Measurements from ENCODE around the gene LPXN. TPM values are rescaled to one million over a fixed set of nuclear protein-coding genes. Genes with fewer than 3 reads are reported as not detected.

The LPXN gene
- total RNA-seq, 1 experiment from 2014 or later = 179 TPM

- Histone ChIP-seq H4K20me1 (ENCODE audit: insufficient read depth, low read depth, low read length) (no peaks in the 10 kb centered on the region), H3K4me2 (ENCODE audit: low read depth, low read length, poor library complexity, severe bottlenecking) (peak overlapping the region; percentile 6), H3K4me1 (ENCODE audit: low read length) (peaks cover 20% of the 10 kb centered on the region), H2AFZ (ENCODE audit: low read length) (peak overlapping the region; percentile 61), H3K36me3 (ENCODE audit: insufficient read depth, low read length) (peaks cover 3% of the 10 kb centered on the region; the same call in 1 of the 2 replicates), H3K27ac (ENCODE audit: low read length) (peak overlapping the region; percentile 49; the same call in 1 of the 2 replicates), H3K4me3 (ENCODE audit: low read length) (no peak overlapping the region), H3K9ac (ENCODE audit: low read length) (no peak overlapping the region), H3K9me3 (ENCODE audit: low read length) (no peaks in the 10 kb centered on the region), H3K27me3 (ENCODE audit: low read length) (no peaks in the 10 kb centered on the region), H3K79me2 (ENCODE audit: low read length) (no peaks in the 10 kb centered on the region), H3K9me2 (replicated peaks; ENCODE audit: insufficient read depth, low read length) (no peaks in the 10 kb centered on the region)
- DNase-seq = peak; percentile 54
These were observed 68.7 kb downstream of the LPXN start for GRCh38 chr11:58506935-58507334.

GRCh38 chr11:58505849-58506248, 69.8 kb downstream of the LPXN start:
- H3K79me2 ChIP-seq (ENCODE audit: low read length) = no peaks in the 10 kb centered on the region
- H3K36me3 ChIP-seq (ENCODE audit: insufficient read depth, low read length) = peaks cover 3% of the 10 kb centered on the region; the same call in 1 of the 2 replicates
- no peaks in the 10 kb centered on the region for H3K9me2 ChIP-seq (replicated peaks; ENCODE audit: insufficient read depth, low read length)
- no peaks in the 10 kb centered on the region for H4K20me1 ChIP-seq (ENCODE audit: insufficient read depth, low read depth, low read length)
- no peak overlapping the region for H3K4me2 ChIP-seq (ENCODE audit: low read depth, low read length, poor library complexity, severe bottlenecking)
- no peaks in the 10 kb centered on the region for H3K27me3 ChIP-seq (ENCODE audit: low read length)
- no peak overlapping the region for H3K9ac ChIP-seq (ENCODE audit: low read length)
- DNase-seq = no peak
- H3K9me3 ChIP-seq (ENCODE audit: low read length) = no peaks in the 10 kb centered on the region
- no peak overlapping the region for H2AFZ ChIP-seq (ENCODE audit: low read length)
- H3K4me3 ChIP-seq (ENCODE audit: low read length) = no peak overlapping the region
- H3K27ac ChIP-seq (ENCODE audit: low read length) = no peak overlapping the region
- H3K4me1 ChIP-seq (ENCODE audit: low read length) = peaks cover 20% of the 10 kb centered on the region

GRCh38 chr11:58504232-58504631, 71.4 kb downstream of the LPXN start:
- Histone ChIP-seq H3K4me1 (ENCODE audit: low read length) (peaks cover 20% of the 10 kb centered on the region), H3K9ac (ENCODE audit: low read length) (no peak overlapping the region), H3K9me3 (ENCODE audit: low read length) (no peaks in the 10 kb centered on the region), H3K27me3 (ENCODE audit: low read length) (no peaks in the 10 kb centered on the region), H3K4me3 (ENCODE audit: low read length) (no peak overlapping the region), H3K9me2 (replicated peaks; ENCODE audit: insufficient read depth, low read length) (no peaks in the 10 kb centered on the region), H3K27ac (ENCODE audit: low read length) (no peak overlapping the region), H3K4me2 (ENCODE audit: low read depth, low read length, poor library complexity, severe bottlenecking) (no peak overlapping the region), H4K20me1 (ENCODE audit: insufficient read depth, low read depth, low read length) (no peaks in the 10 kb centered on the region), H3K36me3 (ENCODE audit: insufficient read depth, low read length) (peaks cover 3% of the 10 kb centered on the region; the same call in 1 of the 2 replicates), H2AFZ (ENCODE audit: low read length) (no peak overlapping the region), H3K79me2 (ENCODE audit: low read length) (no peaks in the 10 kb centered on the region)
- DNase-seq = no peak

GRCh38 chr11:58503361-58503856, 72.2 kb downstream of the LPXN start:
- H4K20me1 ChIP-seq (ENCODE audit: insufficient read depth, low read depth, low read length) = no peaks in the 10 kb centered on the region

GRCh38 chr11:58502004-58502403, 73.7 kb downstream of the LPXN start:
- Histone ChIP-seq H3K79me2 (ENCODE audit: low read length) (no peaks in the 10 kb centered on the region), H3K4me1 (ENCODE audit: low read length) (peaks cover 7% of the 10 kb centered on the region), H3K27ac (ENCODE audit: low read length) (no peak overlapping the region), H3K4me2 (ENCODE audit: low read depth, low read length, poor library complexity, severe bottlenecking) (no peak overlapping the region), H3K27me3 (ENCODE audit: low read length) (no peaks in the 10 kb centered on the region), H2AFZ (ENCODE audit: low read length) (no peak overlapping the region), H3K9me3 (ENCODE audit: low read length) (no peaks in the 10 kb centered on the region), H3K4me3 (ENCODE audit: low read length) (no peak overlapping the region), H4K20me1 (ENCODE audit: insufficient read depth, low read depth, low read length) (no peaks in the 10 kb centered on the region), H3K36me3 (ENCODE audit: insufficient read depth, low read length) (no peaks in the 10 kb centered on the region; the same call in 1 of the 2 replicates), H3K9me2 (replicated peaks; ENCODE audit: insufficient read depth, low read length) (no peaks in the 10 kb centered on the region), H3K9ac (ENCODE audit: low read length) (no peak overlapping the region)
- DNase-seq = no peak

More at GRCh38 chr11:58503361-58503856, 72.2 kb downstream of the LPXN start:
- H3K4me3 ChIP-seq (ENCODE audit: low read length) = no peak overlapping the region
- H3K9me3 ChIP-seq (ENCODE audit: low read length) = no peaks in the 10 kb centered on the region
- no peak overlapping the region for H2AFZ ChIP-seq (ENCODE audit: low read length)
- H3K27ac ChIP-seq (ENCODE audit: low read length) = no peak overlapping the region
- no peaks in the 10 kb centered on the region for H3K79me2 ChIP-seq (ENCODE audit: low read length)
- no peaks in the 10 kb centered on the region for H3K9me2 ChIP-seq (replicated peaks; ENCODE audit: insufficient read depth, low read length)
- DNase-seq = no peak
- H3K4me1 ChIP-seq (ENCODE audit: low read length) = peaks cover 17% of the 10 kb centered on the region
- H3K36me3 ChIP-seq (ENCODE audit: insufficient read depth, low read length) = peaks cover 3% of the 10 kb centered on the region; the same call in 1 of the 2 replicates
- H3K9ac ChIP-seq (ENCODE audit: low read length) = no peak overlapping the region
- H3K27me3 ChIP-seq (ENCODE audit: low read length) = no peaks in the 10 kb centered on the region
- no peak overlapping the region for H3K4me2 ChIP-seq (ENCODE audit: low read depth, low read length, poor library complexity, severe bottlenecking)

GRCh38 chr11:58498464-58498863, 77.2 kb downstream of the LPXN start:
- no peak for DNase-seq
- no peaks in the 10 kb centered on the region for H3K27me3 ChIP-seq (ENCODE audit: low read length)
- H2AFZ ChIP-seq (ENCODE audit: low read length) = no peak overlapping the region
- no peak overlapping the region for H3K4me3 ChIP-seq (ENCODE audit: low read length)
- no peaks in the 10 kb centered on the region for H3K79me2 ChIP-seq (ENCODE audit: low read length)
- H3K4me1 ChIP-seq (ENCODE audit: low read length) = no peaks in the 10 kb centered on the region; the same call in 1 of the 2 replicates
- peaks cover 9% of the 10 kb centered on the region; the same call in 1 of the 2 replicates for H3K36me3 ChIP-seq (ENCODE audit: insufficient read depth, low read length)
- H3K27ac ChIP-seq (ENCODE audit: low read length) = no peak overlapping the region
- no peak overlapping the region for H3K9ac ChIP-seq (ENCODE audit: low read length)
- no peaks in the 10 kb centered on the region for H4K20me1 ChIP-seq (ENCODE audit: insufficient read depth, low read depth, low read length)
- no peaks in the 10 kb centered on the region for H3K9me2 ChIP-seq (replicated peaks; ENCODE audit: insufficient read depth, low read length)
- H3K9me3 ChIP-seq (ENCODE audit: low read length) = no peaks in the 10 kb centered on the region
- no peak overlapping the region for H3K4me2 ChIP-seq (ENCODE audit: low read depth, low read length, poor library complexity, severe bottlenecking)

- H4K20me1 ChIP-seq (ENCODE audit: insufficient read depth, low read depth, low read length) = no peaks in the 10 kb centered on the region
- H3K9me2 ChIP-seq (replicated peaks; ENCODE audit: insufficient read depth, low read length) = no peaks in the 10 kb centered on the region
- no peaks in the 10 kb centered on the region for H3K79me2 ChIP-seq (ENCODE audit: low read length)
- no peak for DNase-seq
- H3K9ac ChIP-seq (ENCODE audit: low read length) = no peak overlapping the region
- no peaks in the 10 kb centered on the region for H3K27me3 ChIP-seq (ENCODE audit: low read length)
- peaks cover 9% of the 10 kb centered on the region; the same call in 1 of the 2 replicates for H3K36me3 ChIP-seq (ENCODE audit: insufficient read depth, low read length)
- no peak overlapping the region for H3K27ac ChIP-seq (ENCODE audit: low read length)
- H2AFZ ChIP-seq (ENCODE audit: low read length) = no peak overlapping the region
- no peak overlapping the region for H3K4me2 ChIP-seq (ENCODE audit: low read depth, low read length, poor library complexity, severe bottlenecking)
- no peaks in the 10 kb centered on the region; the same call in 1 of the 2 replicates for H3K4me1 ChIP-seq (ENCODE audit: low read length)
- H3K9me3 ChIP-seq (ENCODE audit: low read length) = no peaks in the 10 kb centered on the region
- H3K4me3 ChIP-seq (ENCODE audit: low read length) = no peak overlapping the region
These were observed 77.7 kb downstream of the LPXN start for GRCh38 chr11:58497951-58498350.

- Histone ChIP-seq H3K9ac (ENCODE audit: low read length) (no peak overlapping the region), H3K4me1 (ENCODE audit: low read length) (no peaks in the 10 kb centered on the region; the same call in 1 of the 2 replicates), H3K36me3 (ENCODE audit: insufficient read depth, low read length) (peaks cover 9% of the 10 kb centered on the region; the same call in 1 of the 2 replicates), H3K4me2 (ENCODE audit: low read depth, low read length, poor library complexity, severe bottlenecking) (no peak overlapping the region), H3K4me3 (ENCODE audit: low read length) (no peak overlapping the region), H4K20me1 (ENCODE audit: insufficient read depth, low read depth, low read length) (no peaks in the 10 kb centered on the region), H3K9me2 (replicated peaks; ENCODE audit: insufficient read depth, low read length) (no peaks in the 10 kb centered on the region), H3K27me3 (ENCODE audit: low read length) (no peaks in the 10 kb centered on the region), H2AFZ (ENCODE audit: low read length) (no peak overlapping the region), H3K27ac (ENCODE audit: low read length) (no peak overlapping the region), H3K9me3 (ENCODE audit: low read length) (no peaks in the 10 kb centered on the region), H3K79me2 (ENCODE audit: low read length) (no peaks in the 10 kb centered on the region)
- no peak for DNase-seq
These were observed 79.8 kb downstream of the LPXN start for GRCh38 chr11:58495906-58496305.

Measured in Karpas-422 (cell line).